COLO829 (cell line): ENCODE results near the gene GAP43.

Source experiments
- DNase-seq: peaks from one replicate; pipeline ENCODE4 v3.0.0; 2012; ENCODE audit warnings: low spot score

Gene GAP43

GRCh38 chr3:115766587-115767482 is 143.5 kb downstream of the GAP43 start:
- peak; percentile 80 for DNase-seq

GRCh38 chr3:115768661-115769060 is 145.4 kb downstream of the GAP43 start:
- no peak for DNase-seq
